Fibroblast of the conjunctiva (primary cell): ENCODE results near the gene AHDC1.

Experiments used
- DNase-seq: peaks from one replicate; pipeline ENCODE4 v3.0.0-alpha.2; 2010; ENCODE audit warnings: low read depth

The AHDC1 gene

GRCh38 chr1:27527223-27527889, 76.6 kb downstream of the AHDC1 start:
- peak; percentile 63 for DNase-seq

DNA sequence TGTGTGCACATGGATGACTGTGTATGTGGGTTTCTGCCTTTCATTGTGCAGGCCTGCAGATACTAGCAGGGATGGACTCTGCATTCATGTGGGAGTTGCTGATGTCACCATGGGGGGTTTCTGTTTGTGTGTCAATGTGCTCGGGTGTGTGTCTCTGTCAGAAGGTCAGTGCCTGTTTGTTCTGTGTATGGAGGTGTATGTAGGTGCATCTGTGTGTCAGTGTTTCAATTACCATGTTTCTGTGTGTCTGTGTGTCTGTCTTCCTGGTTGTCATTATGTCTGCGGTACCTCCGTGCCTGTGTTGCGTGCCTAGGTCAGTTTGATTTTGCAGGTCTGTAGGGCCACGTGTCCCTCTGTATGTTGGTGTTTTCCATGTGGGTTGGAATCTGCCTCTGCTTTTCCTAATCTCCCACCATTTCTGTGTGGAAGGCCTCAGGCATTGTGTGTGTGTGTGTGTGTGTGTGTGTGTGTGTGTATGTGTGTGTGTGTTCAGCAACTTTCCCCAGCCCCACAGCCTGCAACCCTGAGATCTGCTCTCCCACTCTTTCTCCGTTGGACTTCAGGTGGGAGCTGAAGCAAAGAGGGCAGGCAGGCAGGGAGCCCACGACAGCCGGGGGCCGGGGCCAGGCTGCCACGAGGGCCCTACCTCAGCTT, 77.2 kb downstream of the AHDC1 start:
- DNase-seq: no peak

DNA sequence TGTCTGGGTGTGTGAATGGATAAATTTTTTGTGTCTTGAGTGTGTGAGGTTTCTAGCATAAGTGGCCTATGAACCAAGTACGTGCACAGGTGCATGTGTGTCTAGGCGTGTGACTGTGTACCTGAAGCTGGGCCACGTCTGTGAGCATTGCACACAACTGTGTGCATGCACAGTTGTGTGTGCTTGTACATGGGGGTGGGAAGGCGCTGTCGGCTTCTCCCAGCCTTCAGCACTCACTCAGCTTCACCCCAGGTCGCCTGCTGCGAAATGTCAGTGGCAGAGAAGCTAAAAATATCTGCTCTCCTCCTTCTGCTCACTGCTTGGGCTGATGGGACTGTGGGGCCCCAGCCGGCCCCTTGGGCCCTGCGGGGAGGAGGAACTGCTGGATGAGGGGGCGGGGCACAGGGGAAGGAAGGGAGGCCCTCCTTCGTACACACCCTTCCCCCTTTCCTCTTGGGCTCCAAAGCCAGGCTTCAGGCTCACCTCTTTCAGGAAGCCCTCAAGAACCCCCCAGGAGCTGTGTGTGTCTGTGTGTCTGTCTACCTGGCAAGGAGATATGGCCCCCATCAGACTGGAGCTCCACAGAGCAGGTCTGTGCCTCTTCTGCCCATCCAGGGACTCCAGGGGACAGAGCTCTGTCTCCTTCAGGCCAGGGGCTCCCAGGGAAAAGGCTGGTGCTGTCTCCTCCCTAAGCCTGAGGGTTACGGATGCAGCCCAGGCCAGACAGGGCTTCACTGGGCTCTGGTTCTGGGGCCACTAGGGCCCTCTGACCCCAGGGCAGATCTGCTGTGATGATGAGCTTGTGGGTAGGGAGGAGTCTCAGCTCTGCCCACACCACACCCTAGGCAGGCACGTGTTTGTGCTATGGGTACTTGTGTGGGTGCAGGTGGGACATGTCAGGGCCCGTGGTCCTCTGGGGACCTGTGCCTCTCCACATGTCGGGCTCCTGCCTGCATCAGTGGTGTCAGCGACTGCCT, 78.4 kb downstream of the AHDC1 start:
- DNase-seq: no peak

DNA sequence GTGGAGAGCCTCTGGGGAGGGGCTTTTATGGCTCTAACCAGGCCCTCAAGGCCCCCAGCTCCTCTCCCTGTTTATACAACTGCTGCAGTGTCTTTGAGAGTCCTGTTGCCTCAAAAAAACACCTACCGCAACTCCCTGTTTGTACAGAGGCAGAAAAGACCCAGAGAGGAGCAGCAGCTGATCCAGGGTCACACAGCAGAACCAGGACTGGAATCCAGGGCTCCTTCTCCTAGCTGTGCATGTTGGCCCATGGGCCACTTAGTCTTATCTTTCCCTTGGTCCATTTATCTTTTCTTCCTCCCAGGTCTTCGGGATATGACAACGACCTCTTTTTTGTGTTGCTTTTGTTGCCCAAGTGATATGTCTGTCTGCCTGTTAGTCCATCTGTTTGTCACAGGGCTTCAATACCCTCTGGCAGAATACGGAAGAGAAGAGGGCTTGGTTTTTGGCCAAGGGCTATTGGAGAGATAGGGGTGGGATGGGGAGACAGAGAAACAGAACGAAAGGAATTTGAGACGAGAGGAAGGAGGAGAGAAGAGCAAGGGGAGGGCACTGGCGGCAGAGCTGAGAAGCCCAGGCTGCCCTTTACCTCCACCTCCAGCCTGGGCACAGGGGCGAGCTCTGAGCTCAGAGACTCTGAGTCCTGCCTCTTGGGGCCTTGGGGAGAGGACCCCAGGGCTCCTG, 80.5 kb downstream of the AHDC1 start:
- no peak for DNase-seq

- no peak for DNase-seq
These were observed 81.3 kb downstream of the AHDC1 start for GRCh38 chr1:27522432-27523336.

DNA sequence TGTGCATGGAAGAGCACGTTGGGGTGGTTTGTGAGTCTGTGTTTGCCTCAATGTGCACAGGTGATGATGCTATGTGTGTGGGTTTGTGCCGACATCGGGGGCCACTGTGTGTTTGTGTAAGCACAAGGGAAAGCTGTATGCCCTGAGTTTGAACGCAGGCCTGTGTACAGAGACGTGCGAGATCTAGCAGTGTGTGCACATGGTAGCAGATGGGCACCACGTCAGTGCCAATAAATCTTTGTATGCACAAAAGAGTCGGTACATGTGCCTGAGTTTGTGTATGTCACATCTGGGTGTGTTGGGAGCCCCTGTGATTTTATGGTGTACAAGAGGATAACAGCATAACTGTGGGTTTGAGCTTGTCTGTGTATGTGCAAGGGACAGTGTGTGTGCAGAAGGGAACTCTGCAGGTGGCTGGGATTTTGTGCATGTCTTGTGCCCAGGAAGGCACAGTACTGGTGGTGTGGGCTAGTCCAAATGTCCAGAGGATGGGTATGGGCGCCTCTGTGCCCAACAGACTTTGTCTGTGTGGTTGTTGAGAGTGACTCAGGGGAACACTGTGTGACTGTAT, 82.0 kb downstream of the AHDC1 start:
- no peak for DNase-seq

GRCh38 chr1:27521336-27521831, 82.6 kb downstream of the AHDC1 start:
- no peak for DNase-seq

GRCh38 chr1:27520651-27521050, 83.3 kb downstream of the AHDC1 start:
- DNase-seq: no peak

GRCh38 chr1:27519331-27520258, 84.3 kb downstream of the AHDC1 start:
- DNase-seq: no peak

DNA sequence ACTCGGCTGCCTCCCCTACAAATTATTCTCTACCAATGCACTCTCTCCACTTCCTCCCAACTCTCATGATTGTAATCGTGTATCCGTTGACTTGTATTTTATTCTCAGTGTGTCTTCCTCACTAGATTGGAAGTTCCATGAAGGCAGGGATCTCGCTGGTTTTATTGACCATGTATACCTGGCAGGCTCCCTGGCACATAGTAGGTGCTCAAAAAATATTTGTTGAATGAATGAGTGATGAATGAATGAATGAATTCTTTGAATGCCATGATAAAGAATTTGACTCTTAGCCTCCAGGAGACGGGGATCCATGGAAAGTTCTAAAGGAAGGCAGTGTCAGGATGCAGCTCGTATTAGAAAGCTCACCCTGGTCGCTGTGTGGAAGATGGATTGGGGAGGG, 85.1 kb downstream of the AHDC1 start:
- DNase-seq: no peak

- DNase-seq: no peak
These were observed 85.8 kb downstream of the AHDC1 start for GRCh38 chr1:27517907-27518718.

DNA sequence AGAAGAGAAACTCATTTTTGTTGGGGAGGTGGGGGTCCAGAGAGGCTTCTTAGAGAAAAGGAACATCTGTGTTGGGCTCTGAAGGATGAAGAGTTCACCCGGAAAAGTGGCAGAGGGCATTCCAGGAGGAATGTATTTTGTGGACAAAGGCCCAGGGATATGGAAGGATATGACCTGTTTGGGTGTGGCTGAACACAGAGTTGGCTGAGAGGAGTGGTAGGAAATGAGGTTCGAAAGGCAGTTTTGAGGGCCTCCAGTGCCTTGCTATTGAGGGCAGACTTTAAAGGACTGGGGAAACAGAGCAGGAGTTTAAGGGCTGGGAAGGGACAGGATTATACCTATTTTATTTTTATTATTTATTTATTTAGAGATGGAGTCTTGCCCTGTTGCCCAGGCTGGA, 86.6 kb downstream of the AHDC1 start:
- no peak for DNase-seq

DNA sequence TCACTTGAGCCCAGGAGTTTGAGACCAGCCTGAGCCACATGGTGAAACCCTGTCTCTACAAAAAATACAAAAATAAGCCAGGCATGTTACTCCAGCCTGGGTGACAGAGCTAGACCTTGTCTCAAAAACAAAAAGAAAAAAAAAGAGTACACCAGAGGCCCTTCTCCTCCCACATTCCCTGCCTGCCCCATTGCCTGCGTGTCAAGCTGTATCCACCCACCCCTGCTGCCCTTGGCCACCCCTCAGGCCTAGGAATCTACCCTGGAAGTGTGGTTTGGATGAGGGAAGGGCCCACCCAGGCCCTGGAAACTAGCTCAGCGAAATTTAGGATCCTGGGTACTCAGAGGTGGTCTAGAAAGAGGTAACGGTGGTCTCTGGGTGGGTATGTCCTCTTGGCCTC, 88.3 kb downstream of the AHDC1 start:
- no peak for DNase-seq

DNA sequence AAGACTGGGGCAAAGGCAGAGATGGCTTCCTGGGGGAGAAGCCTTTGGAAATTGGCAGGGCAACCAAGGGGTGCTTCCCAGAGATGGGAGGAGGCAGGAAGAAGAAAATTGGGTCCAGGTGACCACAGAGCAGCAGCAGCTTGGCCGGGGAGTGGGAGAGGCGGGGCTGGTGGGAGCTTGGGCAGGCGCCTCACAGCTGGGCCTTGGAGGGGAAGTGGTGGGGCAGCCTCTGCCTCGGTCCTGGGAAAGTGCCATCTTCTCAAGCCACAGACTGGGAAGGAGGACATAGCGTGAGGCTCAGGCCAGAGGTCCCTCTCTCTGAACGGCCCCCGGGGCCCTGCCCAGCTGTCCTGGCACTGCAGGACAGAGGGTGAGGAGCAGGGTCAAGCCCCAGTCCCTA, 90.0 kb downstream of the AHDC1 start:
- DNase-seq: no peak

DNA sequence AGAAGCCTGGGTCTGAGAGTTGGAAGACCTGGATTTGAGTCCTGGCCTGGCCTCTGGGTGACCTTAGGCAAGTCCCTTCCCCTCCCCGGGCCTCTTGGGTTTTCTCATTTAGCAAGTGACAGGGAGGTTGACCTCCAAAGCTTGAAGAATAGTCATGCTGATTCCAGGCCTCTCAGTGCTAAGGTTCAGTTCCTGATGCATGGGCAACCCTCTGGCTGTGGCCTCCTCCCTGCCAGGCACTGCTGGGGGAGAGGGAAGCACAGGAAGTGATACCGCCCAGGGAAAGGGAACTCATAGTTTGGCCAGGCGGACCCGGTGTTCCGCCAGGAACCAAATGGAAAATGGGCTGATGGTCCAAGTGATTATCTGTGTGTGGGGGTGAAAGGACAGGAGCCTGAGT, 90.4 kb downstream of the AHDC1 start:
- DNase-seq: no peak

GRCh38 chr1:27509127-27510080, 94.5 kb downstream of the AHDC1 start:
- no peak for DNase-seq

GRCh38 chr1:27507960-27508665, 95.8 kb downstream of the AHDC1 start:
- DNase-seq: no peak
